GM12878 (cell line): ENCODE measurements around the gene RIPK4. TPM values are rescaled to one million over a fixed set of nuclear protein-coding genes. Genes with fewer than 3 reads are reported as not detected.

Source experiments
- ATAC-seq: fragments of 200-7000 bp; cut with Tn5 transposase; 3 replicates; pipeline ENCODE4 v1.9.1; 2020; ENCODE audit warnings: mild to moderate bottlenecking, moderate library complexity
- BruUV-seq: library from RNA; stranded (reverse); fragments of 400-500 nt; replicated peaks from 2 replicates; lab custom pipeline; 2021; lab: Mats Ljungman, UMichigan
- CTCF ChIA-PET: fragments of 300-600 bp; sonication (Branson Sonifier 250); formaldehyde crosslinking; extraction: SDS; loops from one replicate; lab custom pipeline; 2021; ENCODE audit warnings: inconsistent platforms; lab: Yijun Ruan, JAX
- POLR2A ChIA-PET: fragments of 350-600 bp; formaldehyde crosslinking; extraction: SDS; loops from one replicate; lab custom pipeline; 2021; ENCODE audit warnings: inconsistent platforms; lab: Charles Lee
- RAD21 ChIA-PET: fragments of 300-600 bp; sonication (Branson Sonifier 250); formaldehyde crosslinking; loops from one replicate; lab custom pipeline; 2023; ENCODE audit warnings: antibody characterized with exemption; ENCODE audit not compliant: unreplicated experiment; lab: Charles Lee
- SMC1A ChIA-PET: fragments of 300-600 bp; sonication (Branson Sonifier 250); formaldehyde crosslinking; loops from one replicate; lab custom pipeline; 2023; ENCODE audit not compliant: unreplicated experiment, uncharacterized antibody; lab: Charles Lee
- DNase-seq: peaks from one replicate; pipeline ENCODE4 v3.0.0-alpha.2; 2011; ENCODE audit warnings: low read depth, low spot score
- FAIRE-seq: peaks from 3 replicates; lab custom pipeline; 2011; peaks lifted over from hg19 to GRCh38; lab: Jason Lieb, UNC
- H2AFZ ChIP-seq: 2 replicates; pipeline ENCODE4 v1.6.0; 2011; ENCODE audit warnings: low read depth, low read length, control low read depth; ENCODE audit not compliant: control insufficient read depth
- H3K27ac ChIP-seq: 2 replicates; pipeline ENCODE4 v1.5.1; 2011; ENCODE audit warnings: control low read depth; ENCODE audit not compliant: control insufficient read depth, insufficient read depth
- H3K27me3 ChIP-seq, 2 experiments: replicated peaks in 1 of 2; 2 replicates each; pipeline versions ENCODE4 v1.6.0 to v1.6.1; 2011; ENCODE audit warnings: low read length in 1 of 2; ENCODE audit not compliant: control insufficient read depth in 2 of 2, insufficient read depth in 2 of 2
- H3K36me3 ChIP-seq, 2 experiments: 2 replicates each; pipeline ENCODE4 v1.5.1; 2011; ENCODE audit warnings: low read length in 1 of 2; ENCODE audit not compliant: control insufficient read depth in 2 of 2, insufficient read depth in 2 of 2
- H3K4me1 ChIP-seq: 2 replicates; pipeline ENCODE4 v1.6.1; 2011; ENCODE audit warnings: mild to moderate bottlenecking, low read length, moderate library complexity, mixed read lengths; ENCODE audit not compliant: control insufficient read depth, insufficient read depth
- H3K4me2 ChIP-seq: 2 replicates; pipeline ENCODE4 v1.6.0; 2011; ENCODE audit warnings: control low read depth; ENCODE audit not compliant: control insufficient read depth, insufficient read depth
- H3K4me3 ChIP-seq: fragments of 200-600 bp; sonication (generic); 2 replicates; pipeline ENCODE4 v1.5.1; 2016
- H3K79me2 ChIP-seq: 2 replicates; pipeline ENCODE4 v1.6.0; 2011; ENCODE audit warnings: low read length; ENCODE audit not compliant: control insufficient read depth, insufficient read depth
- H3K9ac ChIP-seq: 2 replicates; pipeline ENCODE4 v1.8.0; 2011; ENCODE audit warnings: low read length, control low read depth, mixed read lengths; ENCODE audit not compliant: control insufficient read depth, insufficient read depth
- H3K9me3 ChIP-seq: replicated peaks from 3 replicates; pipeline ENCODE4 v1.5.1; 2011; ENCODE audit warnings: mild to moderate bottlenecking, low read length; ENCODE audit not compliant: control insufficient read depth, insufficient read depth
- H4K20me1 ChIP-seq: 2 replicates; pipeline ENCODE4 v1.6.0; 2011; ENCODE audit not compliant: control insufficient read depth, insufficient read depth
- BHLHE40 ChIP-seq, 2 experiments: fragments of 450-650 bp in 1 of 2; IDR thresholded peaks; 2 replicates each; pipeline ENCODE4 v1.6.1; 2011 to 2017; ENCODE audit warnings: low read depth in 2 of 2, borderline replicate concordance in 1 of 2, improper control_type of control experiment in 1 of 2, low read length in 1 of 2, mild to moderate bottlenecking in 1 of 2
- BMI1 ChIP-seq: fragments of 450-650 bp; IDR thresholded peaks from 2 replicates; pipeline ENCODE4 v1.6.1; 2016; ENCODE audit warnings: mild to moderate bottlenecking, moderate library complexity, borderline replicate concordance
- CHD2 ChIP-seq: IDR thresholded peaks from 2 replicates; pipeline ENCODE4 v1.6.1; 2011; ENCODE audit warnings: low read depth, low read length, improper control_type of control experiment, borderline replicate concordance
- MXI1 ChIP-seq: fragments of 150-350 bp; IDR thresholded peaks from 2 replicates; pipeline ENCODE4 v1.6.1; 2011; ENCODE audit warnings: low read depth, mild to moderate bottlenecking, inconsistent platforms, low read length, improper control_type of control experiment
- SIX5 ChIP-seq: IDR thresholded peaks from 2 replicates; pipeline ENCODE4 v1.6.1; 2011; ENCODE audit warnings: mild to moderate bottlenecking, low read depth, low read length, moderate library complexity; ENCODE audit not compliant: severe bottlenecking
- SP1 ChIP-seq: IDR thresholded peaks from one replicate; pipeline ENCODE4 v1.6.1; 2011; ENCODE audit warnings: low read depth, low read length
- SREBF1 ChIP-seq: IDR thresholded peaks from 2 replicates; pipeline ENCODE4 v1.6.1; 2012; ENCODE audit warnings: mild to moderate bottlenecking, low read length
- TARDBP ChIP-seq: IDR thresholded peaks from 2 replicates; pipeline ENCODE4 v1.6.1; 2016; ENCODE audit warnings: borderline replicate concordance
- TBL1XR1 ChIP-seq: IDR thresholded peaks from 2 replicates; pipeline ENCODE4 v1.6.1; 2012; ENCODE audit warnings: low read depth, low read length, improper control_type of control experiment
- WRNIP1 ChIP-seq: IDR thresholded peaks from 2 replicates; pipeline ENCODE4 v1.6.1; 2011; ENCODE audit warnings: low read depth, low read length, improper control_type of control experiment, borderline replicate concordance
- ZNF217 ChIP-seq: fragments of 450-650 bp; IDR thresholded peaks from 2 replicates; pipeline ENCODE4 v1.6.1; 2017; ENCODE audit warnings: antibody characterized with exemption, mild to moderate bottlenecking
- WGBS: methylation state at CpG from one replicate; pipeline ENCODE4 v1.1.6; 2016; ENCODE audit warnings: low lambda C conversion rate; ENCODE audit not compliant: insufficient replicate concordance, insufficient coverage; ENCODE audit errors: missing lambda C conversion rate; 5-methylcytosine and 5-hydroxymethylcytosine counted together
- in situ Hi-C: fragments of 300-500 bp; cut with MboI; formaldehyde crosslinking; loops from 9 replicates; pipeline ENCODE4 v1.14.3; 2018; ENCODE audit warnings: mixed read lengths
- intact Hi-C: fragments of 100-400 bp; cut with micrococcal nuclease; formaldehyde crosslinking; loops from one replicate; pipeline ENCODE4 v1.14.2; 2022; ENCODE audit not compliant: unreplicated experiment
- polyA plus RNA-seq, 11 experiments: library from polyadenylated mRNA; depleted of rRNA in 4 of 11; unstranded in 6 of 11; stranded (reverse) in 5 of 11; fragments of >200 nt; fragmentation: Nextera tagmentation in 4 of 11; fragmentation: Illumina TruSeq in 1 of 11; extraction: Ambion mirVana in 4 of 11; extraction: Trizol in 1 of 11; gene quantifications; 1 replicate in 1 of 11; 2 replicates in 10 of 11; pipeline versions ENCODE4 v1.2.1 to v1.2.3, GENCODE V29; 2011 to 2016; ENCODE audit warnings: inconsistent platforms in 2 of 11, missing spikeins in 2 of 11, low read depth in 1 of 11
- total RNA-seq, 4 experiments: library from RNA; depleted of rRNA in 3 of 4; stranded (reverse); fragments of >200 nt in 3 of 4; fragmentation: Illumina TruSeq in 1 of 4; extraction: Trizol in 1 of 4; gene quantifications; 2 replicates each; pipeline versions ENCODE4 v1.2.1 to v1.2.3, GENCODE V29; 2013 to 2021
- TF ChIP-seq, protein P1 (sequence below): fragments of 450-650 bp; formaldehyde crosslinking; IDR thresholded peaks from 2 replicates; pipeline ENCODE4 v1.4.0; 2022; ENCODE audit warnings: mild to moderate bottlenecking, moderate library complexity
- TF ChIP-seq, protein P2 (sequence below): fragments of 450-650 bp; IDR thresholded peaks from 2 replicates; pipeline ENCODE4 v1.6.1; 2017; ENCODE audit warnings: mild to moderate bottlenecking, moderate library complexity
- TF ChIP-seq, protein P3 (sequence below): fragments of 450-650 bp; IDR thresholded peaks from 2 replicates; pipeline ENCODE4 v1.6.1; 2016; ENCODE audit warnings: mild to moderate bottlenecking

RIPK4 gene
- total and polyA plus RNA-seq, 10 of the 15 experiments (the other 5 are each of a cell fraction or from before 2014, with no cell fraction given) = 0.05 TPM; not detected in 9

DNA sequence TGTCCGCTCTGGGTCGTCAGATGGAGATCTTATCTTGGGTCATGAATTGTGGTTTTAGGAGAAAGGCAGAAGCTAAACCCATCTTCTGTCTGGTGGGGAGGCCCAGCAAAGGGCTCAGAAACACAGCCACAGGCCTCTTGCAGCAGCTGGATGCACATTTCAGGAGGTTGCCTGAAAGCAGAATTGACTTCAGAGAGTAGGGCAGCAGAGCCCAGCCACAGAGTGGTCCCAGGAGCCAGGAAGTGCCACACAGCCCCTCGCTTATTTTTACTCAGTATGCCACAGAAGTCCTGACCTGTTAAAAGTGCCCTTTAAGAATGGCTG is 8.3 kb upstream of the RIPK4 start (continued):
- TF ChIP-seq, protein P1, sequence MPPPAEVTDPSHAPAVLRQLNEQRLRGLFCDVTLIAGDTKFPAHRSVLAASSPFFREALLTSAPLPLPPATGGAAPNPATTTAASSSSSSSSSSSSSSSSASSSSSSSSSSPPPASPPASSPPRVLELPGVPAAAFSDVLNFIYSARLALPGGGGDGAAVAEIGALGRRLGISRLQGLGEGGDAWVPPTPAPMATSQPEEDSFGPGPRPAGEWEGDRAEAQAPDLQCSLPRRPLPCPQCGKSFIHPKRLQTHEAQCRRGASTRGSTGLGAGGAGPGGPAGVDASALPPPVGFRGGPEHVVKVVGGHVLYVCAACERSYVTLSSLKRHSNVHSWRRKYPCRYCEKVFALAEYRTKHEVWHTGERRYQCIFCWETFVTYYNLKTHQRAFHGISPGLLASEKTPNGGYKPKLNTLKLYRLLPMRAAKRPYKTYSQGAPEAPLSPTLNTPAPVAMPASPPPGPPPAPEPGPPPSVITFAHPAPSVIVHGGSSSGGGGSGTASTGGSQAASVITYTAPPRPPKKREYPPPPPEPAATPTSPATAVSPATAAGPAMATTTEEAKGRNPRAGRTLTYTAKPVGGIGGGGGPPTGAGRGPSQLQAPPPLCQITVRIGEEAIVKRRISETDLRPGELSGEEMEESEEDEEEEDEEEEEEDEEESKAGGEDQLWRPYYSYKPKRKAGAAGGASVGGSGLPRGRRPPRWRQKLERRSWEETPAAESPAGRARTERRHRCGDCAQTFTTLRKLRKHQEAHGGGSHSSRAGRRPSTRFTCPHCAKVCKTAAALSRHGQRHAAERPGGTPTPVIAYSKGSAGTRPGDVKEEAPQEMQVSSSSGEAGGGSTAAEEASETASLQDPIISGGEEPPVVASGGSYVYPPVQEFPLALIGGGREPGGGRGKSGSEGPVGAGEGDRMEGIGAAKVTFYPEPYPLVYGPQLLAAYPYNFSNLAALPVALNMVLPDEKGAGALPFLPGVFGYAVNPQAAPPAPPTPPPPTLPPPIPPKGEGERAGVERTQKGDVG (CRISPR knock-in tag) = no peak
- no peak for TF ChIP-seq TARDBP
- TF ChIP-seq TBL1XR1 = no peak
- TF ChIP-seq SP1 = no peak
- TF ChIP-seq ZNF217 = no peak
- no peak for TF ChIP-seq BHLHE40 (IDR thresholded peaks at IDR 0.05; ENCODE audit: borderline replicate concordance in 1 of 2, low read depth in 2 of 2, low read length in 1 of 2)

DNA sequence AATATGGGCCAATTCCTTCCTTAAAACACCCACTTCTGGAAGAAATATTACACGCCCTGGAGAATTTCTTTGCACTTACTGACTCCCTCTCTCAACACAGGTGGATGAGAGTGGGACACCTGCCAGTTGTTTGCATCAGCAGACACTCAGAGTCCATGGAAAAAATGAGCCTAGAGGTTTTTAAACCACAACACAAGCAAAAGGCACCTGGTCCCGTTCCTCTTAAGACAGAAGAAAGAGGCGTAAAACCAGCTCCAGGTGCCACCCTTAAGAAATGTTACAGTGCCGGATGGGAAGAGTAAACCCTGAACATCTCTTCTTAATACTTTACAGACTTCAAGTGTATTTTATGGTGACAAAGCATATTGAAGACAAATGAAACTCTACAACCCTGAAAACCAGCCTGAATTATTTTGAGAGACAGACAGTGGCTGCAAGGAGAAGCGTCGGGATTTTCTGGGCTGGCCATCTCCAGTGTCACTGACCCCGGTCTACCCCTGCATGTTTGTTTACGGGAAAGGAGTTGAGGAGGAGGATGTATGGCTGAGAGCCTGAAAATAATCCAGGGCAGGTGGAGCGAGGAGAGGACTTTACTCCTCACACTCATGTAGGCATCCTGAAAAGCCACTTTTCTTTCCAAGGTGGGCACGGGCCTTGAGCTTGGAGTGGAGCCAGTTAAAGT is 7.8 kb upstream of the RIPK4 start:
- Histone ChIP-seq H3K79me2 (no peaks in the 10 kb centered on the region), H2AFZ (no peak overlapping the region), H3K27ac (no peak overlapping the region), H3K4me1 (no peaks in the 10 kb centered on the region), H3K4me2 (no peak overlapping the region), H3K27me3 (peaks cover 4 to 7% of the 10 kb centered on the region in 2 experiments; a peak in 3 of 4 replicates), H3K36me3 (no peaks in the 10 kb centered on the region), H4K20me1 (no peaks in the 10 kb centered on the region), H3K9me3 (no peaks in the 10 kb centered on the region), H3K4me3 (no peak overlapping the region), H3K9ac (no peak overlapping the region)
- WGBS = 34% methylated on average over 10 of the region's 10 CpGs
- FAIRE-seq = no peak
- CTCF ChIA-PET = interaction anchor here (1.1 kb wide), 1 partner anchor 9 kb away, joined by 3 read pairs; no protein-coding TSS in a partner anchor
- ATAC-seq = no peak
- intact Hi-C loops (no loop called here), in situ Hi-C loops (no loop called here)
- BruUV-seq = no TSS peak
- SMC1A ChIA-PET = no interaction called here
- DNase-seq = no peak
- RAD21 ChIA-PET = interaction anchor here (1.0 kb wide), 1 partner anchor 42 kb away, joined by 4 read pairs; no protein-coding TSS in a partner anchor
- POLR2A ChIA-PET = interaction anchor here (0.6 kb wide), 1 partner anchor 12 kb away, joined by 6 read pairs; no protein-coding TSS in a partner anchor
- TF ChIP-seq SREBF1 (no peak), BMI1 (no peak), MXI1 (no peak), SIX5 (no peak), WRNIP1 (no peak), CHD2 (no peak)
- TF ChIP-seq, protein P2, sequence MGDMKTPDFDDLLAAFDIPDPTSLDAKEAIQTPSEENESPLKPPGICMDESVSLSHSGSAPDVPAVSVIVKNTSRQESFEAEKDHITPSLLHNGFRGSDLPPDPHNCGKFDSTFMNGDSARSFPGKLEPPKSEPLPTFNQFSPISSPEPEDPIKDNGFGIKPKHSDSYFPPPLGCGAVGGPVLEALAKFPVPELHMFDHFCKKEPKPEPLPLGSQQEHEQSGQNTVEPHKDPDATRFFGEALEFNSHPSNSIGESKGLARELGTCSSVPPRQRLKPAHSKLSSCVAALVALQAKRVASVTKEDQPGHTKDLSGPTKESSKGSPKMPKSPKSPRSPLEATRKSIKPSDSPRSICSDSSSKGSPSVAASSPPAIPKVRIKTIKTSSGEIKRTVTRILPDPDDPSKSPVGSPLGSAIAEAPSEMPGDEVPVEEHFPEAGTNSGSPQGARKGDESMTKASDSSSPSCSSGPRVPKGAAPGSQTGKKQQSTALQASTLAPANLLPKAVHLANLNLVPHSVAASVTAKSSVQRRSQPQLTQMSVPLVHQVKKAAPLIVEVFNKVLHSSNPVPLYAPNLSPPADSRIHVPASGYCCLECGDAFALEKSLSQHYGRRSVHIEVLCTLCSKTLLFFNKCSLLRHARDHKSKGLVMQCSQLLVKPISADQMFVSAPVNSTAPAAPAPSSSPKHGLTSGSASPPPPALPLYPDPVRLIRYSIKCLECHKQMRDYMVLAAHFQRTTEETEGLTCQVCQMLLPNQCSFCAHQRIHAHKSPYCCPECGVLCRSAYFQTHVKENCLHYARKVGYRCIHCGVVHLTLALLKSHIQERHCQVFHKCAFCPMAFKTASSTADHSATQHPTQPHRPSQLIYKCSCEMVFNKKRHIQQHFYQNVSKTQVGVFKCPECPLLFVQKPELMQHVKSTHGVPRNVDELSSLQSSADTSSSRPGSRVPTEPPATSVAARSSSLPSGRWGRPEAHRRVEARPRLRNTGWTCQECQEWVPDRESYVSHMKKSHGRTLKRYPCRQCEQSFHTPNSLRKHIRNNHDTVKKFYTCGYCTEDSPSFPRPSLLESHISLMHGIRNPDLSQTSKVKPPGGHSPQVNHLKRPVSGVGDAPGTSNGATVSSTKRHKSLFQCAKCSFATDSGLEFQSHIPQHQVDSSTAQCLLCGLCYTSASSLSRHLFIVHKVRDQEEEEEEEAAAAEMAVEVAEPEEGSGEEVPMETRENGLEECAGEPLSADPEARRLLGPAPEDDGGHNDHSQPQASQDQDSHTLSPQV = no peak
- TF ChIP-seq, protein P3, sequence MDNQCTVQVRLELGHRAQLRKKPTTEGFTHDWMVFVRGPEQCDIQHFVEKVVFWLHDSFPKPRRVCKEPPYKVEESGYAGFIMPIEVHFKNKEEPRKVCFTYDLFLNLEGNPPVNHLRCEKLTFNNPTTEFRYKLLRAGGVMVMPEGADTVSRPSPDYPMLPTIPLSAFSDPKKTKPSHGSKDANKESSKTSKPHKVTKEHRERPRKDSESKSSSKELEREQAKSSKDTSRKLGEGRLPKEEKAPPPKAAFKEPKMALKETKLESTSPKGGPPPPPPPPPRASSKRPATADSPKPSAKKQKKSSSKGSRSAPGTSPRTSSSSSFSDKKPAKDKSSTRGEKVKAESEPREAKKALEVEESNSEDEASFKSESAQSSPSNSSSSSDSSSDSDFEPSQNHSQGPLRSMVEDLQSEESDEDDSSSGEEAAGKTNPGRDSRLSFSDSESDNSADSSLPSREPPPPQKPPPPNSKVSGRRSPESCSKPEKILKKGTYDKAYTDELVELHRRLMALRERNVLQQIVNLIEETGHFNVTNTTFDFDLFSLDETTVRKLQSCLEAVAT = no peak
